OCI-LY7 (cell line): ENCODE measurements around the gene GRIK1. TPM values are rescaled to one million over a fixed set of nuclear protein-coding genes. Genes with fewer than 3 reads are reported as not detected.

ENCODE experiments used
- BruUV-seq: library from RNA; stranded (reverse); fragments of 400-500 nt; replicated peaks from 2 replicates; lab custom pipeline; 2021; lab: Mats Ljungman, UMichigan
- CTCF ChIA-PET: fragments of 300-600 bp; sonication (Branson Sonifier 250); formaldehyde crosslinking; loops from one replicate; lab custom pipeline; 2022; ENCODE audit warnings: antibody characterized with exemption; ENCODE audit not compliant: unreplicated experiment; lab: Charles Lee
- POLR2A ChIA-PET: fragments of 300-600 bp; sonication (Branson Sonifier 250); formaldehyde crosslinking; loops from one replicate; lab custom pipeline; 2022; ENCODE audit warnings: antibody characterized with exemption; lab: Charles Lee
- DNase-seq: peaks from one replicate; pipeline ENCODE4 v3.0.0-alpha.2; 2015; ENCODE audit warnings: low spot score
- H2AFZ ChIP-seq: fragments of 200-600 bp; sonication (generic), shearing (Covaris generic); 2 replicates; pipeline ENCODE4 v1.6.1; 2014; ENCODE audit warnings: mild to moderate bottlenecking, antibody characterized with exemption, low read length, moderate library complexity
- H3K27ac ChIP-seq: fragments of 200-600 bp; sonication (generic); 2 replicates; pipeline ENCODE4 v1.5.1; 2014; ENCODE audit warnings: mixed run types, low read depth, mild to moderate bottlenecking, moderate library complexity, low read length, inconsistent platforms; ENCODE audit not compliant: poor library complexity, severe bottlenecking
- H3K36me3 ChIP-seq: fragments of 200-600 bp; sonication (generic); 2 replicates; pipeline ENCODE4 v1.6.1; 2014; ENCODE audit warnings: mild to moderate bottlenecking, antibody characterized with exemption, low read length, moderate library complexity, mixed read lengths; ENCODE audit not compliant: insufficient read depth
- H3K4me1 ChIP-seq: fragments of 200-600 bp; sonication (generic); 2 replicates; pipeline ENCODE4 v1.5.1; 2014; ENCODE audit warnings: mild to moderate bottlenecking, low read length; ENCODE audit not compliant: insufficient read depth, poor library complexity, severe bottlenecking
- H3K4me2 ChIP-seq: fragments of 200-600 bp; sonication (generic); 2 replicates; pipeline ENCODE4 v1.6.1; 2014; ENCODE audit warnings: mild to moderate bottlenecking, low read length
- H3K4me3 ChIP-seq: fragments of 200-600 bp; sonication (generic); 2 replicates; pipeline ENCODE4 v1.5.1; 2014; ENCODE audit warnings: mild to moderate bottlenecking, low read depth, low read length; ENCODE audit not compliant: poor library complexity, severe bottlenecking
- H3K79me2 ChIP-seq: fragments of 200-600 bp; sonication (generic); 2 replicates; pipeline ENCODE4 v1.6.1; 2016; ENCODE audit warnings: low read depth, mild to moderate bottlenecking, low read length, moderate library complexity, mixed read lengths; ENCODE audit not compliant: insufficient read depth
- H3K9me2 ChIP-seq: fragments of 200-600 bp; sonication (generic); 2 replicates; pipeline ENCODE4 v1.6.1; 2016; ENCODE audit warnings: mild to moderate bottlenecking, low read length, mixed read lengths; ENCODE audit not compliant: insufficient read depth
- H3K9me3 ChIP-seq: fragments of 200-600 bp; sonication (generic); 2 replicates; pipeline ENCODE4 v1.6.1; 2014; ENCODE audit warnings: mild to moderate bottlenecking, mixed run types, low read length, mixed read lengths
- H4K20me1 ChIP-seq: fragments of 200-600 bp; sonication (generic); 2 replicates; pipeline ENCODE4 v1.6.1; 2014; ENCODE audit warnings: mild to moderate bottlenecking, antibody characterized with exemption, low read length, moderate library complexity, mixed read lengths; ENCODE audit not compliant: insufficient read depth
- CTCF ChIP-seq: fragments of 200-600 bp; sonication (generic); conservative IDR thresholded peaks from 2 replicates; pipeline ENCODE4 v1.5.1; 2014; ENCODE audit warnings: mild to moderate bottlenecking, antibody characterized with exemption, low read length, moderate library complexity, mixed read lengths
- EZH2phosphoT487 ChIP-seq: fragments of 200-600 bp; sonication (generic); IDR thresholded peaks from 2 replicates; pipeline ENCODE4 v1.6.1; 2018; ENCODE audit warnings: low read depth, borderline replicate concordance, mild to moderate bottlenecking, mixed run types, antibody characterized with exemption, low read length, moderate library complexity, mixed read lengths
- intact Hi-C: fragments of 100-400 bp; cut with micrococcal nuclease; formaldehyde crosslinking; loops from one replicate; pipeline ENCODE4 v1.10.0; 2022; ENCODE audit not compliant: unreplicated experiment
- total RNA-seq, 2 experiments: library from RNA; depleted of rRNA in 1 of 2; stranded (reverse); fragments of >200 nt in 1 of 2; shearing (Covaris generic) in 1 of 2; gene quantifications; 2 replicates each; pipeline ENCODE4 v1.2.3, GENCODE V29; 2014 to 2022

GRIK1 gene
- total RNA-seq, 2 experiments from 2014 or later: 4.1 TPM; not detected in 1

DNA sequence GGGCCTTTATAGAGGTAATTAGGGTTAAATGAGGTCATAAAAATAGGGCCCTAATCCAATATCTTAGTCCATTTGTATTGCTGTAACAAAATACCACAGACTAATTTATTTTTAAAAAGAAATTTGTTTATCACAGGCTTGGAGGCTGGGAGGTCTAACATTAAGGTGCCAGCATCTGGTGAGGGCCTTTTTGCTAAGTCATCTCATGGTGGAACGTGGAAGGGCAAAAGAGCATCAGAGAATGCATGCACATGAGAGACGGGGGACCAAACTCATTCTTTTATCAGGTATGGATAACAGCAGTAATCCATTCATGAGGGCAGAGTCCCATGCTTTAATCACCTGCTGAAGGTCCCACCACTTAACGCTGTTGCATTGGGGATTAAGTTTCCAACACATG lies 313.8 kb downstream of the GRIK1 start:
- no peaks in the 10 kb centered on the region for H3K9me2 ChIP-seq
- no peaks in the 10 kb centered on the region for H3K4me1 ChIP-seq
- no peaks in the 10 kb centered on the region for H3K36me3 ChIP-seq
- no peak overlapping the region for H3K4me3 ChIP-seq
- no peak overlapping the region for H3K4me2 ChIP-seq
- DNase-seq: no peak
- no peaks in the 10 kb centered on the region for H3K9me3 ChIP-seq
- no TSS peak for BruUV-seq
- H4K20me1 ChIP-seq: no peaks in the 10 kb centered on the region
- CTCF ChIA-PET: no interaction called here
- TF ChIP-seq EZH2phosphoT487 (no peak), CTCF (no peak)
- no peak overlapping the region for H2AFZ ChIP-seq
- POLR2A ChIA-PET: interaction anchor here (2.0 kb wide), 1 partner anchor 13 kb away, joined by 5 read pairs; no protein-coding TSS in a partner anchor
- H3K27ac ChIP-seq: no peak overlapping the region
- intact Hi-C loops: no loop called here
- no peaks in the 10 kb centered on the region for H3K79me2 ChIP-seq

- H3K4me1 ChIP-seq: no peaks in the 10 kb centered on the region
- intact Hi-C loops: no loop called here
- TF ChIP-seq CTCF: no peak
- no peak for TF ChIP-seq EZH2phosphoT487
- ChIA-PET CTCF (no interaction called here), POLR2A (interaction anchor here (1.9 to 2.0 kb wide), 2 partner anchors 10 to 11 kb away, joined by 5 to 7 read pairs; no protein-coding TSS in a partner anchor)
- BruUV-seq: no TSS peak
- no peak overlapping the region for H2AFZ ChIP-seq
- no peak overlapping the region for H3K4me3 ChIP-seq
- no peaks in the 10 kb centered on the region for H4K20me1 ChIP-seq
- DNase-seq: no peak
- H3K27ac ChIP-seq: no peak overlapping the region
- H3K36me3 ChIP-seq: no peaks in the 10 kb centered on the region
- no peaks in the 10 kb centered on the region for H3K9me2 ChIP-seq
- no peaks in the 10 kb centered on the region for H3K9me3 ChIP-seq
- H3K79me2 ChIP-seq: no peaks in the 10 kb centered on the region
- H3K4me2 ChIP-seq: no peak overlapping the region
Measured at GRCh38 chr21:29624776-29625175, 315.0 kb downstream of the GRIK1 start.

DNA sequence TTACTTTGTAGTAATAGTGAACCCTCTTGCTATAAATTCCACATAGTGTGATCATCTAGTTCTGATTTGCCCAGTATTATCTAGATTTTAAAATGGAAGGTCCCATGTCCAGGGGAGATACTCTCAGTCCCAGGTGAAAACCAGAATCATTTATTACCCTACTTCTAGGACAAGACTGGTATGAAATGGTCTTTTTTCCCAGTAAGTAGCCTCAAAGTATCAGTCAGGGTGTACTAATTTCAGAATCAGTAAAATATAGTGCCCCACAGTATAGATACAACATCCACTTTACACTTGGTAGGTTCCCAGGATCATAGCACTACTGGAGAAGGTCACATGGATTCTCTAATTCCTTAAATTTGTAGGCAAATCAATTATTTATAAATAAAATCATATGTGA lies 318.3 kb downstream of the GRIK1 start:
- H4K20me1 ChIP-seq: no peaks in the 10 kb centered on the region
- no TSS peak for BruUV-seq
- ChIA-PET CTCF (no interaction called here), POLR2A (no interaction called here)
- intact Hi-C loops: no loop called here
- no peak for DNase-seq
- no peak overlapping the region for H3K27ac ChIP-seq
- no peak overlapping the region for H3K4me3 ChIP-seq
- no peak overlapping the region for H3K4me2 ChIP-seq
- no peaks in the 10 kb centered on the region for H3K9me3 ChIP-seq
- TF ChIP-seq EZH2phosphoT487 (no peak), CTCF (no peak)
- no peaks in the 10 kb centered on the region for H3K36me3 ChIP-seq
- H3K9me2 ChIP-seq: no peaks in the 10 kb centered on the region
- no peaks in the 10 kb centered on the region for H3K79me2 ChIP-seq
- no peak overlapping the region for H2AFZ ChIP-seq
- H3K4me1 ChIP-seq: no peaks in the 10 kb centered on the region
